HG03342 (cell line): ENCODE measurements around the gene LOXL3.

Experiments
- ATAC-seq: cut with Tn5 transposase; IDR thresholded peaks from one replicate; pipeline ENCODE4 v1.9.1; 2021; ENCODE audit warnings: mild to moderate bottlenecking, moderate library complexity; ENCODE audit not compliant: unreplicated experiment

The LOXL3 gene

DNA sequence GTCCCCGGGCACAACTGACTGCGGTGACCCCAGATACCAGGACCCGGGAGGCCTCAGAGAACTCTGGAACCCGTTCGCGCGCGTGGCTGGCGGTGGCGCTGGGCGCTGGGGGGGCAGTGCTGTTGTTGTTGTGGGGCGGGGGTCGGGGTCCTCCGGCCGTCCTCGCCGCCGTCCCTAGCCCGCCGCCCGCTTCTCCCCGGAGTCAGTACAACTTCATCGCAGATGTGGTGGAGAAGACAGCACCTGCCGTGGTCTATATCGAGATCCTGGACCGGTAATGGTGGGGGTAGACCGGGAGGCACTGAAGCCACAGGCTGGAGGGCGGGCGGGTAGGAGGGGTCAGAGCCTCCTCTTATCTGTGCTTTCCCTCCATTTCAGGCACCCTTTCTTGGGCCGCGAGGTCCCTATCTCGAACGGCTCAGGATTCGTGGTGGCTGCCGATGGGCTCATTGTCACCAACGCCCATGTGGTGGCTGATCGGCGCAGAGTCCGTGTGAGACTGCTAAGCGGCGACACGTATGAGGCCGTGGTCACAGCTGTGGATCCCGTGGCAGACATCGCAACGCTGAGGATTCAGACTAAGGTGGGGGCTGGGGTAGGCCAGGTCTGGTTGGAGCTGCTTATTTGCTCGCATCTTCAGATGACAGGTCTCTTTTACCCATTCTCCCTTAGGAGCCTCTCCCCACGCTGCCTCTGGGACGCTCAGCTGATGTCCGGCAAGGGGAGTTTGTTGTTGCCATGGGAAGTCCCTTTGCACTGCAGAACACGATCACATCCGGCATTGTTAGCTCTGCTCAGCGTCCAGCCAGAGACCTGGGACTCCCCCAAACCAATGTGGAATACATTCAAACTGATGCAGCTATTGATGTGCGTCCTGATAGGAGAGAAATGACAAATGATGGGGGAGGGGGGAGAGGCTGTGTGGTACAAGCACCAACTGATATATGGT lies 23.2 kb downstream of the LOXL3 start:
- peak; percentile 30 for ATAC-seq

DNA sequence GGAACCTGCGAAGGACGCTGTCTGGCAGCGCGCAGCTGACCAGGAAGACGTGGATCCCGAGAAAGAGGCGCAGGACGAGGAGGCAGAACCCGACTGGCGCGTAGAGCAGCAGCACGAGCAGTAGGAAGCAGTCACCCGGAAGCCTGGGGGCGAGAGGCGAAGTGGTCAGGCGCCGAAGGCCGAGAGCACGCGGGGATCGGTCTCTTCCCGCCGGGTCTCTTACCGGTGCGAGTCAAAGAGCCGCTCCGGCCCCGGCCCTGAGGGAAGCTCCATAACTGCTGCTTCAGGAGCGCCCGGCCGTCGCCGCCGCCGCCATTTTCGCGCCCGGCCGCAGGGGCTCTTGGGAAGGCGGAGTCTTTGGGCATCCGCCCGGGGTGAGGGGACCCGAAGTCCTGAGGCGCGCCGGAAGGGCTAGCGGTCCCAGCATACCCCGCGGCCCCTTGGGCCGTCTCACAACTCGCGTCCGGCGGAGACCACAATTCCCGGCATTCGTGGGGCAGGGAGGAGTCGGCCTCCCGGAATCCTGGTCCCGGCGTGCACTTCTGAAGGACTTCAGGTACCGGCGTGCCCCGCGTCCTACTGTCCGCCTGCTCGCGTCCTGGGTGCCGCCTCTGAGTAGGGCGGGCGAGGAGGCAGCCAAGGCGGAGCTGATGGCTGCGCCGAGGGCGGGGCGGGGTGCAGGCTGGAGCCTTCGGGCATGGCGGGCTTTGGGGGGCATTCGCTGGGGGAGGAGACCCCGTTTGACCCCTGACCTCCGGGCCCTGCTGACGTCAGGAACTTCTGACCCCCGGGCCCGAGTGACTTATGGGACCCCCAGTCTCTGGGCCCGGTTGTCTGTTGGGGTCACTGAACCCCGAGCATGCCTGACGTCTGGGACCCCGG lies 24.1 kb downstream of the LOXL3 start, which contains the start of the genes AUP1 and HTRA2:
AUP1 (minus strand) TSS at position 350 of the 882 bp plus-strand sequence; CDS start at position 273, 77 bp downstream.
HTRA2 (plus strand) TSS at position 577 of the 882 bp plus-strand sequence; CDS start at position 651, 74 bp downstream.
- ATAC-seq = peak; percentile 77

DNA sequence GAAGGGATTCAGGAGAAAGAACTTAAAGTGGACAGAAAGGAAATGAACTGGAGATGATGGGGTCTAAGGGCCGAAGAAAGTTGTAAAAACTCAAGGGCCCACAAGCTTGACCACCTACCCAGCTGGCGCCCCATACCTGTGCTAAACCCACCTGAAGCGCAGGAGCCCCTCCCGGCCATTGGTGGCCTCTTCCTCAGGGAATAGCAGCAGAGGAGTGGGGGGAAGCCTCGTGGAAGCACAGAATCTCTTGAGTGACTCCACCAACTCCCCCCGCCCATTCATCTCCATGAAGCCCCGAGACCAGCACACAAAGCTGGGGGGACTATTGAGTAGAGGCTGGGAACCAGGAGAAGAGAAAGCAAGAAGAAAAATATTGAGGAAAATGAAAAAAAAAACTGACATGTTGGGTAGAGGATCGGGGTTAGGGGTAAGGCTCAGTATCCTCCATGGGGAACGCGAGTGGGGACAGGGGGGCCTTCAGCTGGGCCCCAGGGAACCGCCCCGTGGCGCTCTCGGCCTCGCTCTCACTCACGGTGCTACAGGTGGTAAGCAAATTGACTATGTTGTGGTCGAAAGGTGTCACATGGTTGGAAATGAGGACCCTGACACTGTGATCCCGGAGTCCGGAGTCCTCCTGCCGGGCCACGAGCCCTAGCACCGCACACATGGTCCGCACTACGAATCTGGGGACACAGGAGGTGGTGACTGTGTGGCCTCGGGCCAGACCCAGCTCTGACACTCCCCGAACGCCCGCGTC lies 25.0 kb downstream of the LOXL3 start:
- peak; percentile 12 for ATAC-seq

DNA sequence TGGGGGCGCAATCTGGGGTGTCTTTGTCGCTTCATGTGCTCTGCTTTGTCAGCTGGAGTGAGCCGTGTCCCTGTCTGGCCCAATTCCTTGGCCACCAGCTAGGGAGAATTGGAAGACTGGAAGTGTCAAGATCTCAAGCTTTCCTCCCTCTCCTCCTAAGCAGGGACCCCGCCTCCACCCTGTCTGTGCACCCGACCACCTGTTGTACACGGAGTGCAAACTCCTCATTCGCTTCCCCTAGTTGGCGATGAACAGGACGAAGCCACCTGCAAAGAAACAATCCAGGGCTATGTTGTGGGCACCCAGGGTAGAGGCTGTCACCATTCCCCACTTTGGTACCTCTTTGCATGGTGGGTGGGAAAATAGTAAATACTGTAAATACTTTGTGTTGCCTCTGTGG lies 26.0 kb downstream of the LOXL3 start:
- ATAC-seq = no peak

DNA sequence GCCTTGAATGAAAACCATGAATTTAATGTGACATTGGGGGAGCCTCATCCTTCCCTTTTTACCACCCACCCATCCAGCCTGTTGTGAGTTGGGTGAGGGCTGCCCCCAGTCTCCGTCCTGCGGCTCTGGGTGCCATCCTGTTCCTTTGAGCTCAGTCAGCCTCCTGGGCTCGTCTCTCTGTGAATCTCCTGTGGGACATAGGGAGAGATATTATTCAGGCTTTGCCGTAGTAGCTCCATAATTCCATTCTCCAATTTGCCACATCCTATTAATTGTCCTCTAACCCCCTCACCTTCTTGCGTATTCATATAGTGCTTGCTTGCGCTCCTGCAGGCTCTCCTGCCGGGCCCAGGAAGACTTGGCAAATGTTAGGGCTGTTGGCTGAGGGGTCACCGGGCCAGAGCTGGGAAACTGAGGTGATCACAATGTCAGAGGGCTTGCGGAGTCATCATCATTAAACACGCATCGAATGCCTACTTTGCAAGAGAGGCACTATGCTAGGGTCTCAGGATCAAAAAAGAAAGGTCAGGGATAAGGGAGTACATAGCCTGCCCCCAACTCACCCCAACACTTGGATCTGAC lies 27.0 kb downstream of the LOXL3 start:
- no peak for ATAC-seq

DNA sequence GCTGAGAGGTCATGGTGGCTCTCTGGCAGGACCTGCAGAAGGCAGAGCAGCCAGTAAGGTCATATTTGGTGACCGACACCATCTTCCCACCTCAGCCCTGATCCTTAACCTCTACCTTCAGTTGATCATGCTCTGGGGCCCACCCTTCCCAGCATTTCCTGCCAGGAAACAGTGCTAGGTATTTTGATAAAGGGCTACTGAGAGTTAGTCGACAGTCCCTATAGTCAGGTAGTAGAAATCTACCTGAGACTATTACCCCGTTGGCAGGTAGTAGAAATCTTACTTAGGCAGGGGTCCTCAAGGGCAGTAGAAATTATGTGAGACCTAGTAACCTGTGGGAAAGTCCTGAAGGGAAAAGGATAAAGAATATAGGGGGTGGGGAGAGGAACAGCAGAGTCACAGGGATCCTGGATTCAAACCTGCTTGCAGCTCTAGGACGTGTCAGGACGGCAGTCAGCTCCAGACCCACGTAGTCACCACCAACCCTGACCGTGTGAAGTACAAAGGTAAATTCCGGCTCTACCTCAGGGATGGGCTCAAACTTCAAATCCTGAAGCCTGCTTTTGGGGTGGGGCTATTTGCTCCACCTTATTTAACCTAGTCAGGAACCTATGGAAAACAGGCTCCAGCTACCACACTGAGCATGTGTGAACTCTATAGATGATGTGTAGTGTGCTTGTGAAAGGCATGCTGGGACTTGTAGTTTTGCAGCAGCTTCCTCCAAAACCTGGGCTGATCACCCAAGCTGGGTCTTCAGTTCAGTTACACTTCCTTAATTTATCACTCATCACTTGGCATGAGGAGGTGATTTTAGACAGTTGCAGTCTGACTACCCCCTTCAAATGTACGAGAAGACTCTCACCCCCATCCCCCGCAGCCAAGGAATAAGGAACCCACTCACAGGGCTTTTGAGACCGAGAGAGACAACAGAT lies 27.8 kb downstream of the LOXL3 start, which contains the start of gene DQX1:
DQX1 (minus strand) TSS at position 515 of the 932 bp plus-strand sequence; CDS start at position 13, 502 bp downstream.
- ATAC-seq = peak; percentile 20

DNA sequence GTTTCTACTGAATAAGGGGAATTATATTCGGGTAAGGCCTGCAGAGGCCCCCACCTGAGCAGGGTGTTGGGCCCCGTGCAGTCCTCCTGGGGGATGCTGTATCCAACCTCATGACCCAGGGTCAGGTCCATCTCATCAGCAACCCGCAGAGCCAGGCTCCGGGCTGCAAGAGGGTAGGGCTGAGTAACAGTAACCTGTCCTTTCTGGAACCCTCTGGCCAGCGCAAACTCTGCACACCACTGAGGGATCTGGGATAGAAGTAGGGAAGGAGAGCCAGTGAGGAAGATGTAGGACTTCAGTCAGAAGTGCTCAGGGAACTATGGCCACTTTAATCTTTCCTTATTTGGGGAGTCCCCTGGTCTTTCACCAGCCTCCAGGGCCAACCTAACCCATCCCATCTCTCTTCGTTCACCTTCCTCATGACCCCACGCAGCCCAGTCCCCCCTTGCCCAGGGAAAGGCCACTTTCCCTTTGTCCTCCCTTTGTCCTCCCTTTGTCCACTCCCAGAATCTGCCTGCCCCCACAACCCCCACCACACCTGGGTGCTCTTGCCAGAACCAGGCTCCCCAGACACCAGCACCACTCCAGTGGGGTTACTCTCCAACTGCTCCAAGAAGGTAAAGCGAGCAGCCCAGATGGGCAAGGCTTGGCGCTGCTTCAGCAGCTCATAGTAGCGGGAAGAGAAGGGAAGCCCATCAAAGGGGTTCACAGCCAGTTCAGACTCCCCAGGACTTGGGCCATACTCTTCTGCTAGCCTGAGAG lies 28.6 kb downstream of the LOXL3 start:
- ATAC-seq = no peak

DNA sequence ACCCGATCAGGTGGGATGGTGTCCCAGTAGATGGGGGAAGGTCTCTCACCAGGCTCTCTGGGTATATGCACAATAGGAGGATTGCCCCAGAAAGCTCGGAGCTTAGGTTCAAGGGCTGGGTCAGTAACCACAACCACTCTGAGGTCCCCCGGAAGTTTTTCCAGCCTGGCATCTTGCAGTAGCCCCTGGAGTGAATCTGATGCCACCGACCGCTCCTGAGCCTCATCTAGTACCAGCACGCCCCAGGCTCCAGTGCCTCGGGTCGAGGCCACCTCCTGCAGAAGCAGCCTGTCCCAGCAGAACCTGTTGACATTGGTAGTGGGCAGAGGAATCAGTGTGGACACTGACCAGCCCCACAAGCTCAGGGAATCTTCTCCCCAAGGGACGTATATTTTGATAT lies 29.7 kb downstream of the LOXL3 start:
- ATAC-seq = no peak

DNA sequence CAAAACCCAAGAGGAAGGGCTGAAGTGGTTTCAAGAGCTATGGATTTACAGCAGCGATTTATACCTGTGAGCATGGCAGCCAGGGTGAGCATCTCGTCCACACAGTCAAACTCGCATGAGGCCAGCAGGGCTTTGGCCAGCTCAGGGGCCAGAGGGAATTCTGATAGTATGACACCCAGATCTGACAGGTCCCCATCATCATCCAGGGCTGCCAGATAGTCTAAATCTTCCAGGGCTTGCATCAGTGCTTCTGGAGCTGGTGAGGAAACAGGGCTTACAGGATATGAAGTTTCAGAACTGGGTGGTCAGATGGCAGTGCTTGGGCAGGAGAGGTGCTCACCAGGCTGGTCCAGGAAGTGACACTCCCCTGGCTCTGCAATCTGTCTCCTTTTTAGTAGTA lies 31.2 kb downstream of the LOXL3 start:
- no peak for ATAC-seq

DNA sequence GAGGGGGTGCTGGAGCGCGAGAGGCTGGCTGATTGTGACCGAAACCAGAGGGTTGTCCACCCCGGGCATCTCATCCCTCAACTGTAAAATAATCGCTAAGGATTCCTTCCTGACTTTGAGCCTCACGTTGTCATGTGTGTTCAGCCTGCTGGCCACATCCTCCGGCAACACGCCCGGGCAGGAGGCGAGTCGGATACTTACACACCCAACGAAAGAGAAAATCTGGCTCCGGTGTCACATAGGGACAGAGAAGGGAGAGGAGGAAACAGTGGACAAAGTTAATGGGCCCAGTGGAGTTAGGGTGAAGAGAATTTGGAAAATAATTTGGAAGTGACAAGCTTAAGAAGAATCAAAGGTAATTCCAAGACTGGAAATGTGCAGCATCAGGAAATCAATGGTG lies 37.1 kb downstream of the LOXL3 start:
- ATAC-seq = no peak

DNA sequence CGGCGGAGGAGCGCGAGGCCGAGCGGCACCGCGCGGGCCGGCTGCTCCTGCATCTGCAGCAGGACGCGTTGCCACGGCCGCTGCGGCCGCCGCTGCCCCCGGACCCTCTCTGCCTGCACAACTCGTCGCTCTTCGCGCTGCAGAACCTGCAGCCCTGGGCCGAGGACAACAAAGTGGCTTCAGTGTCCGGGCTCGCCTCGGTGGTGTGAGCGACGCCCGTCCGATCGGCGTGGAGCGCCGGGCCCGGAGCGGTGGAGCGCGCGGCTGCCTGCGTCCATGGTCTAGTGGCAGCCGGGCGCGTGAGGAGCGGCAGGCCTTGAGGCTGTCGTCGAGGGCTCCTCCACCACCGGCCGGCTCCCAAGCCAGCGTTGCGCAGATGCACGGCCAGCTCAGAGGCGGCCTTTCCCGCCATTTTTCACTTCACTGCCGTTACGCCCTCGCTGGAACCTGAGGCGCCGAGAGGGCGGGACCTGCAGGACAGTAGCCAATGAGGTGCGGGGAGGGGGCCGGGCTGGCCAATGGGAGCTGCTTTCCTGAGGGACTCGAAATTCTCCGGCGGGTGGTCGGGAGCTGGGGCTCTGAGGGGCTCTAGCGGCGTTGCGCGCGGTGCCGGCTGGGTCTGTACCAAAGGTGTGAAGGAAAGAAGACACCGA lies 37.6 kb downstream of the LOXL3 start:
- peak; percentile 83 for ATAC-seq

DNA sequence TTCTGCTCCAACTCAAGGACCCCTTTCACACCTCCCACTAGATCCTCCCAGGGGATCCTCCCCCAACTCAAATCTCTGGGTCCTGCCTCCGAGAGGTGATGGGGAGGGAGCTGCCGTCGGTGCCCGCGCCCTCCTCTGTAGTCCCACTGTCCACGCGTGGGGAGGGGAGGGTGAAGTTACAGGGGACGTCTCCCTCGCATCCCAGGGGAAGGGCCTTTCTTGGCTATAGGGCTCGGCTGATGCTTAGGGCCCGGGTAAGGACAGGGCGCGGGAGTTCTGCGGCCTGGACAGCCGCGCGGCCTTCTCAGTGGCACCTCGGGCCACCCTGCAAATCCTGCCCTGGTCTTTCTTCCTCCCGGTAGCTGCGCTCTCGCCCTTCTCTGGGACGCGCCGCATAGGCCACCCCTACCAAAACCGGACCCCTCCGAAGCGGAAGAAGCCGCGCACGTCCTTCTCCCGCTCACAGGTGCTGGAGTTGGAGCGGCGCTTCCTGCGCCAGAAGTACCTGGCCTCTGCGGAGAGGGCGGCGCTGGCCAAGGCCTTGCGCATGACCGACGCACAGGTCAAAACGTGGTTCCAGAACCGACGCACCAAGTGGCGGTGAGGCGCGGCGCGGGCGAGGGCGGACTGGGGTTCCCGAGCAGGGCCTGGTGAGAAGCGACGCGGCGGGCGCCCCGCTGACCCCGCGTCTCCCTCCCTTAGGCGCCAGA lies 38.3 kb downstream of the LOXL3 start:
- no peak for ATAC-seq

DNA sequence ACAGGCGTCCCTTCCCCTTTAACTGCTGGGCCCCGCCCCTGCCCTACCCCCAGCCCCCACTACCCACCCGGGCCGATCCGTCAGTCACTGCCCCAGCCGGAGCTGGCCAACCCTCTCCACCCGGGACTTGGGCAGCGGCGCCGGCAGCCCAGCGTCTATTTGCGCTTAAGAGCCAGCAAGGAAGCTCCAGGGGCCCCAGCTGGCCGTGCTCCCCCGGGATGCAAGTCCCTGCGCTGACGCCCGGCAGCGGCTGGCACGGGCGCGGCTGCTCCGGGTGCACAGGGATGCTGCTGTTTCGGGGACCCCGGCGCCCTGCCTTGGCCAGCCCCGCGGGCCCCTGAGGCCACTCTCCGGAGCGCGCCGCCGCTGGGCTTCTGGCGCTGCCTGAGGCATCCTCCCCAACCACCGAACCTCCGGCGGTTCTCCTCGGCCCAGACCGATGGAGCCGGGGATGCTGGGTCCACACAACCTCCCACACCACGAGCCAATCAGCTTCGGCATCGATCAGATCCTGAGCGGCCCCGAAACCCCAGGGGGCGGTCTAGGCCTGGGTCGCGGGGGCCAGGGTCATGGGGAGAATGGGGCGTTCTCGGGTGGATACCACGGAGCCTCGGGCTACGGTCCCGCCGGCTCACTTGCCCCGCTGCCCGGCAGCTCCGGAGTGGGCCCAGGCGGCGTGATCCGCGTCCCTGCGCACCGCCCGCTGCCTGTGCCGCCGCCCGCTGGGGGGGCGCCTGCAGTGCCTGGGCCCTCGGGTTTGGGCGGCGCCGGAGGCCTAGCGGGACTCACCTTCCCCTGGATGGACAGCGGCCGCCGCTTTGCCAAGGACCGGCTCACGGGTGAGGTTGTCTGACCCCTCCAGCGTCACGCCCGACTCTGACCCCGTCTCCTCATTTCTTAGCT lies 39.1 kb downstream of the LOXL3 start, which contains the start of gene TLX2:
TLX2 (plus strand) TSS at position 83 of the 903 bp plus-strand sequence; CDS start at position 440, 357 bp downstream.
- ATAC-seq = no peak

DNA sequence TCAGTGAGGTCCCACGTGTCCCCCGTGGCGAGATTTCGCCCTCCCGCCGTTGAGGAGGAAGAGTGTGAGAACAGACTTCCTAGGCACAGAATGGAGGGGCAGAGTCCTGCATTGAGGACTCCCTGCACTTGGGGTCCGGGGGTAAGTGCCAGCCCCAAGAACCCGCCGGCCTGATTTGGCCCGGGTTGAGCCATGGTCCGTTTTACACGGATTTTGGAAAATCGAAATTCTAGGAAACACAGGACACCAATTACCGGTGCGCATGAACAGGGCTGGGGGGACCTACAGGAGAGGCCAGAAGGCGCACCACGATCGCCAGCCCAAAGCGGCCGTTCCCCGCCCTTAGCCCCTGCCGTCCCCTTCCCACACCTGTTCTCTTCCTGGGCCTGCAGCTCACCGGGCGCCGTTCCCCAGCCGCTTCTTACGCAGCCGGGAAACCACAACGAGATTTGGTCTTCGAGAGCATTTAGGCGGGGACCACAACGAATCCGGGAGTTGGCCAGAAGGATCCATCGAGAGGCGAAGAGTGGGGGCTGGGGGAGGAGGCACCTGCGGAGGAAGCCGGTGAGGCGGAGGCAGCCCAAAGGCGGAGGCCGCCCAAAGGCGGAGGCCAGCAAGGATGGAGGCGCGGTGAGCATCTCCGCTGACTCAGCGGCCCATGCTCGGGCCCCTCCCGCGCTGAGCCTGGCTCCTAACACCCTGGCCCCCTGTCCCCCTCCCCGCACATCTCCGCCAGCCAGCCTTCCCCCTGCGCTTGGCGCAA lies 40.0 kb downstream of the LOXL3 start:
- no peak for ATAC-seq
